HEK293 (cell line): ENCODE results near the gene TEAD1.

Source experiments
- CTCF ChIA-PET: fragments of 350-600 bp; formaldehyde crosslinking; extraction: SDS; loops from one replicate; lab custom pipeline; 2021; ENCODE audit warnings: antibody characterized with exemption; lab: Yijun Ruan, JAX
- POLR2A ChIA-PET: fragments of 300-600 bp; formaldehyde crosslinking; extraction: SDS; loops from one replicate; lab custom pipeline; 2020; ENCODE audit warnings: antibody characterized with exemption, inconsistent platforms; lab: Yijun Ruan, JAX
- H3K27ac ChIP-seq: fragments of 200-500 bp; sonication (Bioruptor generic); 2 replicates; pipeline ENCODE4 v1.5.1; 2014; ENCODE audit warnings: low read depth, low read length, control low read depth, inconsistent platforms; ENCODE audit errors: extremely low read depth
- H3K36me3 ChIP-seq, 2 experiments: fragments of 200-500 bp in 1 of 2; sonication (Bioruptor generic) in 1 of 2; 1 replicate in 1 of 2; 2 replicates in 1 of 2; pipeline ENCODE4 v1.5.1; 2014 to 2017; ENCODE audit warnings: inconsistent platforms in 2 of 2, low read length in 2 of 2; ENCODE audit not compliant: control insufficient read depth in 2 of 2, insufficient read depth in 1 of 2
- H3K4me1 ChIP-seq: fragments of 200-500 bp; sonication (Bioruptor generic); 2 replicates; pipeline ENCODE4 v1.5.1; 2014; ENCODE audit warnings: mild to moderate bottlenecking, low read length, inconsistent platforms; ENCODE audit not compliant: control insufficient read depth, insufficient read depth
- H3K4me3 ChIP-seq: 2 replicates; pipeline ENCODE4 v1.5.1; 2011; ENCODE audit warnings: low read depth, mild to moderate bottlenecking, control low read depth, low read length, moderate library complexity
- H3K9me3 ChIP-seq: fragments of 200-500 bp; sonication (Bioruptor generic); 2 replicates; pipeline ENCODE4 v1.5.1; 2014; ENCODE audit warnings: low read depth, low read length, inconsistent platforms; ENCODE audit not compliant: control insufficient read depth, insufficient read depth
- GLI2 ChIP-seq: fragments of 450-650 bp; formaldehyde crosslinking; IDR thresholded peaks from 2 replicates; pipeline ENCODE4; 2017; ENCODE audit warnings: missing biosample characterization, missing genetic modification characterization, low read depth, borderline replicate concordance
- HOXC10 ChIP-seq: sonication (generic); formaldehyde crosslinking; IDR thresholded peaks from 2 replicates; pipeline ENCODE4 v1.8.1; 2023; ENCODE audit warnings: mild to moderate bottlenecking, missing genetic modification reagents
- HOXD13 ChIP-seq: sonication (generic); formaldehyde crosslinking; IDR thresholded peaks from 2 replicates; pipeline ENCODE4 v1.8.0; 2022; ENCODE audit warnings: missing genetic modification reagents, borderline replicate concordance
- KLF8 ChIP-seq: fragments of 450-650 bp; formaldehyde crosslinking; IDR thresholded peaks from 2 replicates; pipeline ENCODE4 v1.5.1; 2016; ENCODE audit warnings: missing biosample characterization, missing genetic modification characterization
- KLF9 ChIP-seq: fragments of 450-650 bp; formaldehyde crosslinking; IDR thresholded peaks from 2 replicates; pipeline ENCODE4 v1.5.1; 2016; ENCODE audit warnings: missing biosample characterization, missing genetic modification characterization, low read depth
- MZF1 ChIP-seq: fragments of 450-650 bp; formaldehyde crosslinking; IDR thresholded peaks from 2 replicates; pipeline ENCODE4 v1.5.1; 2017; ENCODE audit warnings: missing biosample characterization, missing genetic modification characterization, borderline replicate concordance
- SP7 ChIP-seq: fragments of 450-650 bp; formaldehyde crosslinking; IDR thresholded peaks from 2 replicates; pipeline ENCODE4 v1.5.1; 2016; ENCODE audit warnings: missing biosample characterization, missing genetic modification characterization
- ZEB2 ChIP-seq: fragments of 450-650 bp; formaldehyde crosslinking; IDR thresholded peaks from 2 replicates; pipeline ENCODE4 v1.5.1; 2016; ENCODE audit warnings: missing biosample characterization, missing genetic modification characterization
- ZNF112 ChIP-seq: fragments of 450-650 bp; formaldehyde crosslinking; IDR thresholded peaks from 2 replicates; pipeline ENCODE4 v1.5.0; 2017; ENCODE audit warnings: missing biosample characterization, missing genetic modification characterization
- ZNF114 ChIP-seq: fragments of 450-650 bp; formaldehyde crosslinking; IDR thresholded peaks from 2 replicates; pipeline ENCODE4 v1.5.0; 2017; ENCODE audit warnings: missing biosample characterization, missing genetic modification characterization
- ZNF132 ChIP-seq: fragments of 450-650 bp; formaldehyde crosslinking; IDR thresholded peaks from 2 replicates; pipeline ENCODE4 v1.5.1; 2017; ENCODE audit warnings: missing biosample characterization, missing genetic modification characterization, borderline replicate concordance
- ZNF140 ChIP-seq: fragments of 450-650 bp; formaldehyde crosslinking; IDR thresholded peaks from 2 replicates; pipeline ENCODE4 v1.5.1; 2016; ENCODE audit warnings: missing biosample characterization, missing genetic modification characterization
- ZNF146 ChIP-seq: fragments of 450-650 bp; formaldehyde crosslinking; IDR thresholded peaks from 2 replicates; pipeline ENCODE4 v1.5.1; 2016; ENCODE audit warnings: missing biosample characterization, missing genetic modification characterization
- ZNF155 ChIP-seq: fragments of 450-650 bp; formaldehyde crosslinking; IDR thresholded peaks from 2 replicates; pipeline ENCODE4 v1.5.1; 2016; ENCODE audit warnings: missing biosample characterization, missing genetic modification characterization
- ZNF174 ChIP-seq: fragments of 450-650 bp; formaldehyde crosslinking; IDR thresholded peaks from 2 replicates; pipeline ENCODE4 v1.5.0; 2017; ENCODE audit warnings: missing biosample characterization, mild to moderate bottlenecking, missing genetic modification characterization
- ZNF202 ChIP-seq: fragments of 450-650 bp; formaldehyde crosslinking; IDR thresholded peaks from 2 replicates; pipeline ENCODE4 v1.5.1; 2016; ENCODE audit warnings: missing biosample characterization, missing genetic modification characterization, borderline replicate concordance
- ZNF223 ChIP-seq: fragments of 450-650 bp; formaldehyde crosslinking; IDR thresholded peaks from 2 replicates; pipeline ENCODE4 v1.5.1; 2016; ENCODE audit warnings: missing biosample characterization, missing genetic modification characterization
- ZNF335 ChIP-seq: fragments of 450-650 bp; formaldehyde crosslinking; conservative IDR thresholded peaks from 2 replicates; pipeline ENCODE4 v1.5.1; 2016; ENCODE audit warnings: missing biosample characterization, missing genetic modification characterization
- ZNF37A ChIP-seq: fragments of 450-650 bp; IDR thresholded peaks from 2 replicates; pipeline ENCODE4 v1.5.1; 2018; ENCODE audit warnings: missing biosample characterization, missing genetic modification characterization
- ZNF48 ChIP-seq: fragments of 450-650 bp; formaldehyde crosslinking; IDR thresholded peaks from 2 replicates; pipeline ENCODE4 v1.5.1; 2016; ENCODE audit warnings: missing biosample characterization, missing genetic modification characterization
- ZNF629 ChIP-seq: fragments of 450-650 bp; formaldehyde crosslinking; IDR thresholded peaks from 2 replicates; pipeline ENCODE4 v1.5.1; 2017; ENCODE audit warnings: missing biosample characterization, missing genetic modification characterization
- ZNF658 ChIP-seq: fragments of 450-650 bp; formaldehyde crosslinking; IDR thresholded peaks from 2 replicates; pipeline ENCODE4; 2016; ENCODE audit warnings: missing biosample characterization, missing genetic modification characterization
- ZNF677 ChIP-seq: fragments of 450-650 bp; IDR thresholded peaks from 2 replicates; pipeline ENCODE4 v1.5.0; 2018; ENCODE audit warnings: missing biosample characterization, mild to moderate bottlenecking, missing genetic modification characterization, moderate library complexity
- ZNF707 ChIP-seq: fragments of 450-650 bp; formaldehyde crosslinking; IDR thresholded peaks from 2 replicates; pipeline ENCODE4 v1.5.1; 2016; ENCODE audit warnings: missing biosample characterization, missing genetic modification characterization
- ZNF777 ChIP-seq: fragments of 450-650 bp; formaldehyde crosslinking; IDR thresholded peaks from 2 replicates; pipeline ENCODE4 v1.5.1; 2017; ENCODE audit warnings: missing biosample characterization, missing genetic modification characterization, borderline replicate concordance
- ZNF791 ChIP-seq: fragments of 450-650 bp; formaldehyde crosslinking; IDR thresholded peaks from 2 replicates; pipeline ENCODE4 v1.5.1; 2016; ENCODE audit warnings: missing biosample characterization, missing genetic modification characterization
- ZNF830 ChIP-seq: fragments of 450-650 bp; IDR thresholded peaks from 2 replicates; pipeline ENCODE4 v1.5.0; 2018; ENCODE audit warnings: missing biosample characterization, missing genetic modification characterization, low read depth, mild to moderate bottlenecking, moderate library complexity
- ZSCAN23 ChIP-seq: fragments of 450-650 bp; formaldehyde crosslinking; IDR thresholded peaks from 2 replicates; pipeline ENCODE4 v1.5.1; 2016; ENCODE audit warnings: missing biosample characterization, missing genetic modification characterization
- TF ChIP-seq, protein P1 (sequence below): fragments of 450-650 bp; formaldehyde crosslinking; IDR thresholded peaks from 2 replicates; pipeline ENCODE4 v1.5.1; 2016; ENCODE audit warnings: missing biosample characterization, missing genetic modification characterization, low read depth
- TF ChIP-seq, protein P2 (sequence below): fragments of 450-650 bp; formaldehyde crosslinking; IDR thresholded peaks from 2 replicates; pipeline ENCODE4 v1.5.1; 2016; ENCODE audit warnings: missing biosample characterization, missing genetic modification characterization

The TEAD1 gene

DNA sequence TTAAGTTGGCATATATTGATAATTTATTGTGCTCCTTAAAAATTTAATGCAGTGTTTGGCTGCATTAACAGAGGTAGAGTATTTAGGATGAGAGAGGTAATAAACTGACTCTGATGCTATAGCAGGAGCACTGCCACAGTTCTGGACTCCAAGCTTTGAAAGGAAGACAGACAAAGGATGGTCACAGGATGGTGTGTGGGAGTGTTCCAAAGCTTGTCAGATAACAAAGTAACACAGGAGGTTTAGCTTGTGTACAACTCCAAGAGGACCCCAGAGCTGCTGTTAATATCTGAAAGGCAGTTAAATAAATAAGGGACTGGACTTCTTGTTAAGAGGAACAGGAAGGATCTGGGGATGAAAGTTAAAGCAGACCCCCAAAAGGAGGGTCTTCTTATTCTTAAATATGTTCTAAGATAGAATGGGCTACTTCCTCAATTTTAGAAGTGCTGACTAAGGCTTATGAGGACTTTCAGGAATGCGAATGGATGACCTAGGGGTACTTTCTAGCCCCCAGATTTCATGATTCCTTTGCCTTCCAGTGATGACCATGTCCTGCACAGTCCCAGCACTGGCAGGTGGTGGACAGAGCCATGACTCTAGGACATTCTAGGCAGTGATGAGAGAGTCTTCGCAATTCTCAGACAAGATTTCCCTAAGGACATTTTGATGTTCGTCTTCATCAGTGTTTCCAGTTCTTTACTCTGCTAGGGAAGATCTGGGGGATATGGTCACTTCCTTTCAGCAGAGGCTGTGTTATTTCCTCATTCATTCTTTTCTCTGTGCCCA lies 185.8 kb downstream of the TEAD1 start (continued):
- TF ChIP-seq ZNF48 (tag by site-specific recombination) (no peak), ZNF155 (tag by site-specific recombination) (no peak), ZNF335 (no peak), ZNF830 (tag by site-specific recombination) (no peak), KLF9 (tag by site-specific recombination) (no peak), ZNF658 (tag by site-specific recombination) (no peak), ZNF114 (tag by site-specific recombination) (no peak), ZNF132 (tag by site-specific recombination) (no peak), ZNF112 (tag by site-specific recombination) (no peak), ZNF37A (tag by site-specific recombination) (no peak), MZF1 (tag by site-specific recombination) (no peak)

DNA sequence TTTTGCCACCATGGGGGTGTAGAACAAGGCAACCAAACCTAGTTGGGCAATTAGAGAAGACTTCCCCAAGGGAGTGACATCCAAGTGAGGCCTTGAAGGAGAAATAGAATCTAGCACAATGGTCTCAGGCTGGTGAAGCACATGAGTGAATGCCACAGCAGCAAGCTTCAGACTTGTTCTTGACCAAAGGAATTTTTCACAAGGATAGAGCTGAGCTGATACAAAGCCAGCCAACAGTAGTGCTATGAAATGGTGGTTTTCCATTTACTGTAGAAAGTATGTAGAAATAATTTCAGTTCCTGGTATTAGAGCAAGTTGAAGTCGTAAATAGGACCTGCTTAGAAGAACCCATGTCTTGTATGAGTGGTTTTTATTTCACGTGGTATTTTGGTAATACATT lies 186.6 kb downstream of the TEAD1 start:
- Histone ChIP-seq H3K36me3 (no peaks in the 10 kb centered on the region), H3K9me3 (no peaks in the 10 kb centered on the region), H3K27ac (no peak overlapping the region), H3K4me1 (peaks cover 2% of the 10 kb centered on the region; the same call in 1 of the 2 replicates), H3K4me3 (no peak overlapping the region)
- POLR2A ChIA-PET = no interaction called here
- TF ChIP-seq ZNF146 (tag by site-specific recombination) (no peak), ZEB2 (tag by site-specific recombination) (no peak), ZNF707 (tag by site-specific recombination) (no peak), HOXC10 (CRISPR knock-in tag) (no peak), ZNF202 (no peak), ZNF791 (tag by site-specific recombination) (no peak), HOXD13 (CRISPR knock-in tag) (no peak), KLF8 (tag by site-specific recombination) (no peak), ZNF174 (tag by site-specific recombination) (no peak), ZNF629 (tag by site-specific recombination) (no peak), SP7 (tag by site-specific recombination) (no peak), ZNF335 (no peak), ZNF140 (no peak), GLI2 (tag by site-specific recombination) (no peak), ZSCAN23 (tag by site-specific recombination) (no peak), ZNF223 (tag by site-specific recombination) (no peak), ZNF677 (tag by site-specific recombination) (no peak), ZNF777 (tag by site-specific recombination) (no peak)
- TF ChIP-seq, protein P1, sequence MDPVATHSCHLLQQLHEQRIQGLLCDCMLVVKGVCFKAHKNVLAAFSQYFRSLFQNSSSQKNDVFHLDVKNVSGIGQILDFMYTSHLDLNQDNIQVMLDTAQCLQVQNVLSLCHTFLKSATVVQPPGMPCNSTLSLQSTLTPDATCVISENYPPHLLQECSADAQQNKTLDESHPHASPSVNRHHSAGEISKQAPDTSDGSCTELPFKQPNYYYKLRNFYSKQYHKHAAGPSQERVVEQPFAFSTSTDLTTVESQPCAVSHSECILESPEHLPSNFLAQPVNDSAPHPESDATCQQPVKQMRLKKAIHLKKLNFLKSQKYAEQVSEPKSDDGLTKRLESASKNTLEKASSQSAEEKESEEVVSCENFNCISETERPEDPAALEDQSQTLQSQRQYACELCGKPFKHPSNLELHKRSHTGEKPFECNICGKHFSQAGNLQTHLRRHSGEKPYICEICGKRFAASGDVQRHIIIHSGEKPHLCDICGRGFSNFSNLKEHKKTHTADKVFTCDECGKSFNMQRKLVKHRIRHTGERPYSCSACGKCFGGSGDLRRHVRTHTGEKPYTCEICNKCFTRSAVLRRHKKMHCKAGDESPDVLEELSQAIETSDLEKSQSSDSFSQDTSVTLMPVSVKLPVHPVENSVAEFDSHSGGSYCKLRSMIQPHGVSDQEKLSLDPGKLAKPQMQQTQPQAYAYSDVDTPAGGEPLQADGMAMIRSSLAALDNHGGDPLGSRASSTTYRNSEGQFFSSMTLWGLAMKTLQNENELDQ (tag by site-specific recombination) = no peak
- TF ChIP-seq, protein P2, sequence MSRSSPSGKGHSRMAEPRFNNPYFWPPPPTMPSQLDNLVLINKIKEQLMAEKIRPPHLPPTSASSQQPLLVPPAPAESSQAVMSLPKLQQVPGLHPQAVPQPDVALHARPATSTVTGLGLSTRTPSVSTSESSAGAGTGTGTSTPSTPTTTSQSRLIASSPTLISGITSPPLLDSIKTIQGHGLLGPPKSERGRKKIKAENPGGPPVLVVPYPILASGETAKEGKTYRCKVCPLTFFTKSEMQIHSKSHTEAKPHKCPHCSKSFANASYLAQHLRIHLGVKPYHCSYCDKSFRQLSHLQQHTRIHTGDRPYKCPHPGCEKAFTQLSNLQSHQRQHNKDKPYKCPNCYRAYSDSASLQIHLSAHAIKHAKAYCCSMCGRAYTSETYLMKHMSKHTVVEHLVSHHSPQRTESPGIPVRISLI (tag by site-specific recombination) = no peak
- CTCF ChIA-PET = interaction anchor here (0.8 kb wide), 2 partner anchors 15 to 34 kb away, joined by 3 to 4 read pairs; no protein-coding TSS in a partner anchor
